NCI-H1105 (cell line): Measurements from ENCODE around the gene OVOL2.
"Not testable (repeated sequence)": the region's sequence is repeated elsewhere in the genome, so short reads cannot be mapped to it uniquely, and the experiment has no call there.

Experiments used
- DNase-seq: peaks from one replicate; lab custom pipeline; 2025; lab: John Stamatoyannopoulos, UW

Gene OVOL2

GRCh38 chr20:18057994-18058349 lies 256 bp upstream of the OVOL2 start:
- DNase-seq, result peak; percentile 63

GRCh38 chr20:18056174-18057100 lies 1.3 kb downstream of the OVOL2 start:
- peak; percentile 71 for DNase-seq

GRCh38 chr20:18055261-18055660 lies 2.5 kb downstream of the OVOL2 start:
- no peak for DNase-seq

- no peak for DNase-seq
Observed at GRCh38 chr20:18052856-18053255, 4.9 kb downstream of the OVOL2 start.

GRCh38 chr20:18050628-18051027 lies 7.1 kb downstream of the OVOL2 start:
- DNase-seq, result no peak

- DNase-seq, result no peak
Observed at GRCh38 chr20:18048176-18048575, 9.5 kb downstream of the OVOL2 start.

GRCh38 chr20:18046535-18046934 lies 11.2 kb downstream of the OVOL2 start:
- DNase-seq, result no peak

GRCh38 chr20:18042229-18042628 lies 15.5 kb downstream of the OVOL2 start:
- no peak for DNase-seq

GRCh38 chr20:18041462-18041861 lies 16.3 kb downstream of the OVOL2 start:
- DNase-seq, result no peak

GRCh38 chr20:18039063-18039462 lies 18.7 kb downstream of the OVOL2 start:
- DNase-seq, result no peak

- DNase-seq, result no peak
Observed at GRCh38 chr20:18034039-18034438, 23.7 kb downstream of the OVOL2 start.

GRCh38 chr20:18032977-18033892 lies 24.5 kb downstream of the OVOL2 start:
- DNase-seq, result no peak

- no peak for DNase-seq
Observed at GRCh38 chr20:18031888-18032509, 25.7 kb downstream of the OVOL2 start.

GRCh38 chr20:18031050-18031449 lies 26.7 kb downstream of the OVOL2 start:
- DNase-seq, result no peak

GRCh38 chr20:18030020-18030419 lies 27.7 kb downstream of the OVOL2 start:
- no peak for DNase-seq

- not testable (repeated sequence) for DNase-seq
Observed at GRCh38 chr20:18027011-18027410, 30.7 kb downstream of the OVOL2 start.

- DNase-seq, result no peak
Observed at GRCh38 chr20:18024606-18025127, 33.0 kb downstream of the OVOL2 start.

- no peak for DNase-seq
Observed at GRCh38 chr20:18020931-18021330, 36.8 kb downstream of the OVOL2 start.

GRCh38 chr20:18019068-18019467 lies 38.6 kb downstream of the OVOL2 start:
- no peak for DNase-seq

- DNase-seq, result no peak
Observed at GRCh38 chr20:18018100-18018499, 39.6 kb downstream of the OVOL2 start.

- no peak for DNase-seq
Observed at GRCh38 chr20:18016772-18017171, 40.9 kb downstream of the OVOL2 start.

- no peak for DNase-seq
Observed at GRCh38 chr20:18014411-18014810, 43.3 kb downstream of the OVOL2 start.
